Common myeloid progenitor, CD34-positive (primary cell): Measurements from ENCODE around the gene ANXA1.

Source experiments
- CTCF ChIA-PET: fragments of 350-600 bp; sonication (Branson Sonifier 250); formaldehyde crosslinking; loops from one replicate; lab custom pipeline; 2021; ENCODE audit warnings: antibody characterized with exemption; lab: Charles Lee
- POLR2A ChIA-PET: fragments of 350-600 bp; sonication (Branson Sonifier 250); formaldehyde crosslinking; loops from one replicate; lab custom pipeline; 2021; ENCODE audit warnings: antibody characterized with exemption; lab: Charles Lee
- DNase-seq, 3 donors: peaks; one replicate each; pipeline versions ENCODE4 v3.0.0 to v3.0.0-alpha.2; 2013
- H3K27ac ChIP-seq, 2 experiments: 1 replicate in 1 of 2; 2 replicates in 1 of 2; pipeline ENCODE4 v1.7.0; 2013; ENCODE audit warnings: inconsistent platforms in 2 of 2, low read length in 2 of 2, mild to moderate bottlenecking in 2 of 2, low read depth in 1 of 2, moderate library complexity in 1 of 2; ENCODE audit not compliant: severe bottlenecking in 2 of 2, insufficient read depth in 1 of 2, poor library complexity in 1 of 2
- H3K27me3 ChIP-seq, 5 experiments: replicated peaks in 2 of 5; 1 replicate in 3 of 5; 2 replicates in 2 of 5; pipeline versions ENCODE4 v1.6.1 to v1.7.0; 2013; ENCODE audit warnings: low read length in 4 of 5, mild to moderate bottlenecking in 2 of 5, moderate library complexity in 2 of 5, inconsistent platforms in 1 of 5; ENCODE audit not compliant: insufficient read depth in 5 of 5, control insufficient read depth in 4 of 5
- H3K36me3 ChIP-seq, 4 experiments: 1 replicate in 2 of 4; 2 replicates in 2 of 4; pipeline versions ENCODE4 v1.6.1 to v1.7.0; 2013; ENCODE audit warnings: low read length in 3 of 4, control low read depth in 1 of 4, mild to moderate bottlenecking in 1 of 4; ENCODE audit not compliant: control insufficient read depth in 4 of 4, insufficient read depth in 4 of 4
- H3K4me1 ChIP-seq, 4 experiments: 1 replicate in 3 of 4; 2 replicates in 1 of 4; pipeline versions ENCODE4 v1.6.1 to v1.7.1; 2013; ENCODE audit warnings: low read length in 3 of 4, mild to moderate bottlenecking in 3 of 4, control low read depth in 1 of 4, inconsistent platforms in 1 of 4, moderate library complexity in 1 of 4; ENCODE audit not compliant: control insufficient read depth in 4 of 4, insufficient read depth in 4 of 4; ENCODE audit errors: control extremely low read depth in 1 of 4
- H3K4me3 ChIP-seq, 7 experiments: 1 replicate in 4 of 7; 2 replicates in 3 of 7; pipeline versions ENCODE4 v1.5.1 to v1.7.0; 2013; ENCODE audit warnings: mild to moderate bottlenecking in 7 of 7, low read length in 6 of 7, moderate library complexity in 6 of 7, inconsistent platforms in 2 of 7, low read depth in 2 of 7, control low read depth in 1 of 7; ENCODE audit not compliant: insufficient read depth in 4 of 7, control insufficient read depth in 1 of 7; ENCODE audit errors: extremely low read depth in 1 of 7
- H3K9me3 ChIP-seq, 5 experiments: 1 replicate in 4 of 5; 2 replicates in 1 of 5; pipeline versions ENCODE4 v1.6.1 to v1.7.1; 2013; ENCODE audit warnings: low read length in 4 of 5, mild to moderate bottlenecking in 2 of 5, inconsistent platforms in 1 of 5, low read depth in 1 of 5, moderate library complexity in 1 of 5; ENCODE audit not compliant: control insufficient read depth in 4 of 5, insufficient read depth in 2 of 5; ENCODE audit errors: control extremely low read depth in 1 of 5
- WGBS: methylation state at CpG from one replicate; pipeline ENCODE4 v1.1.5; 2013; ENCODE audit not compliant: insufficient coverage; 5-methylcytosine and 5-hydroxymethylcytosine counted together

The ANXA1 gene

GRCh38 chr9:73137286-73137899 is 14.3 kb upstream of the ANXA1 start:
- Histone ChIP-seq H3K4me3 (no peak overlapping the region), H3K36me3 (no peaks in the 10 kb centered on the region), H3K4me1 (peaks cover 3 to 10% (median 8%) of the 10 kb centered on the region in 4 experiments), H3K27ac (no peak overlapping the region), H3K27me3 (no peaks in the 10 kb centered on the region), H3K9me3 (peaks cover 0 to 1% (median 0%) of the 10 kb centered on the region in 5 experiments)
- CTCF ChIA-PET = interaction anchor here (1.2 to 1.6 kb wide), 2 partner anchors 10 to 39 kb away, joined by 3 to 6 read pairs; no protein-coding TSS in a partner anchor
- POLR2A ChIA-PET = no interaction called here
- DNase-seq = no peak
- 100% methylated on average over 2 of the region's 4 CpGs for WGBS

- peaks cover 0 to 1% (median 0%) of the 10 kb centered on the region in 5 experiments for H3K9me3 ChIP-seq
- H3K27me3 ChIP-seq = no peaks in the 10 kb centered on the region
- DNase-seq = no peak
- no peak overlapping the region for H3K4me3 ChIP-seq
- H3K36me3 ChIP-seq = no peaks in the 10 kb centered on the region
- no CpG with 5 or more reads among the region's 2 CpGs for WGBS
- ChIA-PET POLR2A (no interaction called here), CTCF (interaction anchor here (1.2 to 1.6 kb wide), 2 partner anchors 10 to 39 kb away, joined by 3 to 6 read pairs; no protein-coding TSS in a partner anchor)
- H3K4me1 ChIP-seq = peaks cover 3 to 10% (median 3%) of the 10 kb centered on the region in 4 experiments
- H3K27ac ChIP-seq = no peak overlapping the region
Measured at GRCh38 chr9:73137914-73138313, 13.8 kb upstream of the ANXA1 start.

GRCh38 chr9:73138516-73138915 is 13.1 kb upstream of the ANXA1 start:
- no peaks in the 10 kb centered on the region for H3K27me3 ChIP-seq
- POLR2A ChIA-PET = no interaction called here
- WGBS = no CpG with 5 or more reads among the region's 2 CpGs
- DNase-seq = no peak
- peaks cover 2 to 10% (median 3%) of the 10 kb centered on the region in 4 experiments for H3K4me1 ChIP-seq
- H3K9me3 ChIP-seq = peaks cover 0 to 1% (median 0%) of the 10 kb centered on the region in 5 experiments
- CTCF ChIA-PET = interaction anchor here (1.6 kb wide), 1 partner anchor 9 kb away, joined by 6 read pairs; no protein-coding TSS in a partner anchor
- H3K4me3 ChIP-seq = no peak overlapping the region
- H3K27ac ChIP-seq = no peak overlapping the region
- no peaks in the 10 kb centered on the region for H3K36me3 ChIP-seq

- Histone ChIP-seq H3K4me1 (peaks cover 7 to 32% (median 19%) of the 10 kb centered on the region in 4 experiments), H3K9me3 (peaks cover 0 to 1% (median 0%) of the 10 kb centered on the region in 5 experiments), H3K4me3 (no peak overlapping the region), H3K27ac (no peak overlapping the region), H3K27me3 (no peaks in the 10 kb centered on the region), H3K36me3 (no peaks in the 10 kb centered on the region)
- POLR2A ChIA-PET = interaction anchor here (1.1 kb wide), 1 partner anchor 9 kb away, joined by 3 read pairs; no protein-coding TSS in a partner anchor
- WGBS = no CpG with 5 or more reads among the region's 1 CpG
- CTCF ChIA-PET = interaction anchor here (0.9 to 1.3 kb wide), 3 partner anchors 11 to 25 kb away, joined by 3 read pairs; partner anchors contain the start of gene ANXA1
- DNase-seq = no peak
Measured at GRCh38 chr9:73141282-73141681, 10.4 kb upstream of the ANXA1 start.

- H3K27me3 ChIP-seq = no peaks in the 10 kb centered on the region
- peak overlapping the region in 1 of 7 experiments; percentile 17 for H3K4me3 ChIP-seq
- CTCF ChIA-PET = interaction anchor here (0.6 to 3.2 kb wide), 6 partner anchors 8 to 183 kb away, joined by 3 to 11 read pairs (median 4); no protein-coding TSS in a partner anchor
- H3K4me1 ChIP-seq = peaks cover 14 to 49% (median 29%) of the 10 kb centered on the region in 4 experiments
- H3K36me3 ChIP-seq = no peaks in the 10 kb centered on the region
- peak overlapping the region in 1 of 2 experiments; percentile 52 for H3K27ac ChIP-seq
- H3K9me3 ChIP-seq = peaks cover 0 to 1% (median 0%) of the 10 kb centered on the region in 5 experiments
- POLR2A ChIA-PET = no interaction called here
- DNase-seq = peak; percentile 57 to 73 (median 64)
- WGBS = 0% methylated on average over 1 of the region's 2 CpGs
Measured at GRCh38 chr9:73143711-73144328, 7.8 kb upstream of the ANXA1 start.

- DNase-seq = no peak
- POLR2A ChIA-PET = no interaction called here
- H3K9me3 ChIP-seq = no peaks in the 10 kb centered on the region
- no peaks in the 10 kb centered on the region for H3K36me3 ChIP-seq
- H3K4me1 ChIP-seq = peaks cover 23 to 70% (median 47%) of the 10 kb centered on the region in 4 experiments
- no peak overlapping the region for H3K27ac ChIP-seq
- 83% methylated on average over 1 of the region's 2 CpGs for WGBS
- H3K4me3 ChIP-seq = no peak overlapping the region
- CTCF ChIA-PET = interaction anchor here (0.6 to 3.2 kb wide), 2 partner anchors 11 to 14 kb away, joined by 3 to 11 read pairs; no protein-coding TSS in a partner anchor
- H3K27me3 ChIP-seq = no peaks in the 10 kb centered on the region
Measured at GRCh38 chr9:73146111-73146815, 5.4 kb upstream of the ANXA1 start.
